Amniotic stem cell (primary cell): Measurements from ENCODE around the gene NT5DC1.

Source experiments
- DNase-seq: peaks from one replicate; lab custom pipeline; 2025; lab: John Stamatoyannopoulos, UW

The NT5DC1 gene

GRCh38 chr6:116239856-116240255 lies 139.2 kb downstream of the NT5DC1 start:
- DNase-seq, result no peak

- DNase-seq, result no peak
Observed at GRCh38 chr6:116244284-116244683, 143.6 kb downstream of the NT5DC1 start.

- DNase-seq, result peak; percentile 50
Observed at GRCh38 chr6:116246089-116246488, 145.4 kb downstream of the NT5DC1 start.

DNA sequence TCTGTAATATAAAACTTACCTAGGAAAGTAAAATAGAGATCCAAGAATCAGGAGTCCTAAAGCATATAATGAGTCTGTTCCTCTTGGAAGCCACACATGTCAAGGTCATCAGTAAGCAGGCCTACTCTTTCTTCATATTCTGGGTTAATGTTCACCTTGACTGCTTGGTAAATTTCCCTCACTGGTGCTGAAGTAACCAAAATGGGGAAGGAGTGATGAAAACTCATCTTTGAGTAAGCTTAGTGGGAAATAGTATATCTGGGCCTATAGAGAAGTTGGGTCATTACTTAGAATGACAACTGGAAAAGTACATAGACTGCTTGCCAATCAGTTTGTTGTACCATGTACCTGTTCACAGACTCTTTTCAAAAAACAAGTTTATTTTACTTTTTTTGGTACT lies 146.6 kb downstream of the NT5DC1 start:
- no peak for DNase-seq

DNA sequence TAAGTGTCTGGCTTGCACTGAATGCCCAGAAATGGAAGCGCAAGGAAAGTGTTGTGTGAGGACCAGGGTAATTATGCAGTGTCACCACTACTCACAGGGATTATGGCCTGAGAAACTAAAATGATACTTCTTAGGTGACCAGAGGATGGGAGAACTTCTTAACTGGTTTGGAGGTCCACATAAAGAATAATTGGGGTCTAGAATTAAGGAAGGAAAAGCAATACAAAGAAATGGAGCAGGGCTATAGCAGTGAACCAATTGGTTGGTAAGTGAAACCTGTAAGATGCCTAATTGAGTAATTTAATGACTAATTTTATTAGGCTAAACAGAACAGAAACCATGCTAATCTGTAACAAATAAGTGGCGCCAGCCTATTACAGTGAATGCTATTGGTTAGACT lies 147.9 kb downstream of the NT5DC1 start:
- DNase-seq, result no peak

DNA sequence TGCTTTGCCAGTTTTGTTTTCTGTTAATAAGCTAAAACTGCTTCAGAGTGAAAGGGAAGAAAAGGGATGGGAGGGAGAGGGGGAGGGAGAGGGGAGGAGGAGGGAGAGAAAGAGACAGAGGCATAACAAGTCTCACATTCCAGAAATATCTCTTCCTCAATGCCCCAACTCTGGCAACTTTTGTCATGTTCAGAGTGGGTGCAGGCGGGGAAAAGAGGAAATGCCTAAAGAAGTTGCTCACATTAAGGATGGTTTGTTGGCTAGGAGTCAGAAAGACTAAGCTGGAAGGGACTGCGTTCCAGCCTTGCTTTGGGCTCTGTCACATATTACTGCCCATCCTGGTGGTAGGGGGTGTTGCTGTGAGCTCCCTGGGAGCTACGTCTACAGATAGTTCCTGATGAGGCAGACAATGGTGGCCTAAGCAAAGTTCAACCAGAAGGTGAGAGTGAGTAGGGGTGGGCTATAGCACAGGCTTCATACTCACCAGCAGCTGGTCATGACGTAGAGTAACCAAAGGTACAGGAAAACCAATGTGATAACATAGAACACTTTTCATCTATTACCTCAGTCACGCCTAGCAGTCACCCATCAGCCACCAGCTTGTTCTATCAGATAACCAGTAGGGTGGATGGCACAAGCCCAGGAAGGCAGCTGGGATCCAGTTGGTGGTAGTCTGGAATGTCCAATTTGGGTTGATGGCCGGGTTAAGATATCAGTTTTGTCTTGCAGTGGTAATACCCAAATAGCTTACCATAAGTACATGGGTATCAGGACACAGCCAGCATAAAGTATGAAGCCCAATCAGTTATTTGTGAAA lies 151.1 kb downstream of the NT5DC1 start:
- peak; percentile 68 for DNase-seq

- DNase-seq, result no peak
Observed at GRCh38 chr6:116253188-116253504, 152.5 kb downstream of the NT5DC1 start.

DNA sequence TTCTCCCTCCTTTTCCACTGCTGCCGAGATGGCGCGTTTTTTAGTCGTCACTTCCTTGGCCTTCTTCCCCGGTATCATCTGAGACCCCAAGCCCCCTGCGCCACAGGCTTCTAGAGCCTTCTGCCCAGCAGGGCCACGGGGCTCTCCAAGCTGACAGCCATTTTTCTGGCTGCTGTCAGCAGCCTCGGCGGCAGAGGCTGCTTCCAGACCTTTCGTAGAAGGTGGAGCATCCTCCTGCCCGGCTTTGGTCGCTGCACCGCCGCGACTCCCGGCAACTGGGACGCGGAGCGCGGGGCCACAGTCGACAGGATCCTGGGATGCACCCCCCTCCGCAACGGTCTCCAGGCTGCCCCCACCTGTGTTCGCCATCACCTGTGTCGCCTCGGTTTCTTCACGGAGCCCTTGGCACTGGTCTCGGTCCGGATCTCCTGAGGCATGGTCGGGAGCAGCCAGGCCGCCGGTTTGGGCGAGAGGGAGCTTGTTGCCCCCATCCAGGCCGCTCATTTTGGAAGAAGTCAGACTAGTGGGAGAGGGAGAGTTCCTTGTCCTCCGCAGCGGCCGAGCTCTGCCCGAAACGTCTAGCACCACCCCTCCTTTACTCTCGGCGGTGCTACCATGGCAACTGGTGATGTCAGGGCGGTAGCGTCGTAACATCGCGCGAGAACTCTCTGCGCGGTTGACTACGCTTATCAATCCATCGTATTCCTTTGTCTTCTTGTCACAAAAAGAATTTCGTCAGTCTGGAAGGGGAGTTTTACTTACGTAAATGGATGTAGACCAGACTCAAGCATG lies 153.0 kb downstream of the NT5DC1 start, which contains the start of gene TSPYL4:
TSS of gene TSPYL4 (minus strand) at position 571 of the 792 bp plus-strand sequence. CDS start at position 504, 67 bp downstream.
- DNase-seq, result peak; percentile 94

DNA sequence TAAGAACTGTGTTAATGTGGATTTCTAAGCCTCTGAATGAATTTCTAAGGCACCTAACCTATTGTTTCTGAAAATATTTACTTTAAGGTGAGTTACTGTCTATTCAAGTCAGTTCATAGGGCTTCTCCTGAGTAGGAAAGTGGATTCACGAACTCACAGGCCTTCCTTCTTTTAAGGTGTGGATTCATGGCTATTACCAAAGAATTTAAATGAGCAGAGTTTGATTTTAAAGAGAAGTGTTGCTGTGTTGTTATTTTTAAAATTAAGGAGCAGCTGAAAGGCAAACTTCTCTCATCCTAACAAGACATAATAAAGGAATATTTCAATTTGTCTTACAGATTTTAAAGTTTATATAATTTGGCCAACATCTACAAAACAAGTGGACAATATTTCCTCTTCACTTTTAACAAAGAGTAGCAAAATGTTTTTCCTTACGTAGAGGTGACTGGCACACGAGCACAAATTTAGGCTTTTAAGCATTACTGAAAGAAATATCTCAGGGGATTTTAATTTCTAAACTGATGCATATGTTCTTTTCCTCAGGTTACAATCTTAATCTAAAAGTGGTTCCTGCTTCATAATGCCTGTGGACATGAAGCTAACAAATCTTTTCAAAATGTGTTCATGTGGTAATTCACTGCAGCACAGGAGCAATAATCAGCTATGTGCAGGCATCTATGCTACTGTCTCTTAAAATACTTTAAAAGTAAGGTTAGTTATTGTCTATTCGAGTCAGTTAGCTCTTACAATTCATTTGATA lies 153.8 kb downstream of the NT5DC1 start:
- DNase-seq, result no peak

DNA sequence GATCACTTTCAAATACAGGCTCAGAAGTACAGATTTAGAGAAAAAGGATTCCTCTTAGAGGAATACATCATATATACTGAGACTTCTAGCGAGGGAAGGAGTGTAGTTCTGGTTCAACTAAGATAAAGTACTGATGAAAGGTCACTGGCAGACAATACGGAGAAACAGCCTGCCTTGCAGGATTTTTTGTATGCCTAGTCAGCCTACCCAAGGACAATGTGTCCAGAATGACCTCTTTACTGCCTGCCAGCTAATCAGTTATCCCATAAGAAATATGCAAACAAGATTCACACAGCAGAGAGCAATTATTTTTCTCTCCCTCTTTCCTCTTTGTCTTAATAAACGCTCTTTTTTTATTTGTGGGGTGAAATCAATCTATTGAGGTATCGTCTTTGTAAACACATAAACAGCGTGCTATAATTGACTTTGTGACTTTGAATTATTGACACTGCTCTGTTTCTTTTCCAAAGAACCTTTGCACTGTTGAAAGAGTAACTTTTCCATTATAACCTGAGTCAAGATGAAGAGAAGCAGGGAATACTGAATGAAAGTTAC lies 154.7 kb downstream of the NT5DC1 start:
- DNase-seq, result no peak

DNA sequence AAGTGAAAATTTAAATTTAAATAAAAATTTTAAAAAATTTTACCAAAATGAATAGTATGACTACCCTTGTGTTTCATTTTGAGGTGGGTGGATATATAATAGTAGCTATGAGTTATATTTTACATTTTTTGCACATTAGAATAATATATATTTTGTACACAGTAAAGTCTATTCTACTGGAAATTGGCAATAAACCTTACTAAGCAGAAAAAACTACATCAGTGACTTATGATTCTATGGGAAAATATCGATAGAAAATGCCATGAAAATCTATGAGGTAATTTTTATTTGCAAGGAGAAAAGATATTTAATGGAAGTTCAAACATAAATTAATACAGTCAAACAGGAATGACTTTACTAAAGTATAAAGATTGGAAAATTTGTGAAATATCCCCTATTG lies 156.0 kb downstream of the NT5DC1 start:
- no peak for DNase-seq

GRCh38 chr6:116258520-116258919 lies 157.9 kb downstream of the NT5DC1 start:
- no peak for DNase-seq

DNA sequence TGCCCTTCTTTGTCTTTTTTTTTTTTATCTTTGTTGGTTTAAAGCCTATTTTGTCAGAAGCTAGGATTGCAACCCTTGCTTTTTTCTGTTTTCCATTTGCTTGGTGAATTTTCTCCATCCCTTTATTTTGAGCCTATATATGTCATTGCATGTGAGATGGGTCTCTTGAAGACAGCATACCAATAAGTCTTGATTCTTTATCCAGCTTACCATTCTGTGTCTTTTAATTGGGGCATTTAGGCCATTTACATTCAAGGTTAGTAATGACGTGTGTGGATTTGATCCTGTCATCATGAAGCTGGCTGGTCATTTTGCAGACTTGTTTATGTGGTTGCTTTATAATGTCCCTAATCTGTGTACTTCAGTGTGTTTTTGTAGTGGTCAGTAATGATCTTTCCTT lies 162.7 kb downstream of the NT5DC1 start:
- DNase-seq, result no peak

GRCh38 chr6:116265041-116265829 lies 164.6 kb downstream of the NT5DC1 start:
- no peak for DNase-seq

- DNase-seq, result peak; percentile 7
Observed at GRCh38 chr6:116266803-116267202, 166.2 kb downstream of the NT5DC1 start.

- no peak for DNase-seq
Observed at GRCh38 chr6:116267836-116268588, 167.4 kb downstream of the NT5DC1 start.

GRCh38 chr6:116268589-116269293 lies 168.1 kb downstream of the NT5DC1 start:
- peak; percentile 67 for DNase-seq

DNA sequence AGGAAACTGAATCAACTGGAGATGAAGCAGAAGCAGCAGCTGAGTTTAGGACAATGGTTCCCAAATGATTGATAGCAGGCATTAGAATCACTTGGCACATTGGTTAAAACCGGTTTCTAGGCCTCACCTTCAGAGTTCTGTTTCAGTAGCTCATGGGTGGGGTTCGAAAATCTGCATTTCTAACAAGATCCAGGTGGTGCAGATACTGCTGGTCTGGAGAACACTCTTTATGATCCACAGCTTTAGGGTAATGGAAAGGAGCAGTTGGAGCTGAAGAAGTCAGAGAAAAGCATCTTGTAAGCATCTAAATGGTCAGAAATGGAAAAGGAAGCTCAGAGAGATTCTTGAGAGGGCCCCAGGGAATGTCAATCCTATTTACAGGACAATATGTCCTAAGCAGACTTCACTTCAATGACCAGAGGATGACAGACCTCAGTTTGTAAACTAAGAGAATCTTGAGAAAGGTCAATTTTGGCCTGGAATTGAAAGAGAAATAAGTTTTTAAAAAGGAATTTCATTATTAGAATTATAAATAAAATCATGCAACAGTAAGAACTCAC lies 170.6 kb downstream of the NT5DC1 start:
- DNase-seq, result no peak

DNA sequence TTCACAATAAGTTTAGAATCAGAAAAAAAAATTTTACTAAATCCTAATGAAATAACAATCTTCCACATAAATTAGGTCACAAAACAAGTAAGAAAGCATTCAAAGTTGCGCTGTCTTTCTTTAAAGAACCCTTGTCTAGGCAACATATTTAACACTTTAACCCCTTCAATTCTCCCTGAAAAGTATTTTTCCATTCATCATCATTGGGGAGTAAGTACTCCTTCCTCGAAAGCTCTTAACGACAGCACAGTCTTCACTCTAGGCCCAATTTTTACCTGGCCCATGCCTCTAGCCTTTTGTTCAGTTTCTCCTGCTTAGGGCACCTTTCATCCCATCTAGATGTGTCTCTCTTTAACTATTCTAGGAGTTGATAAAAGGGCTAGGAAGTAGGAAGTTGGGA lies 176.5 kb downstream of the NT5DC1 start:
- DNase-seq, result no peak

DNA sequence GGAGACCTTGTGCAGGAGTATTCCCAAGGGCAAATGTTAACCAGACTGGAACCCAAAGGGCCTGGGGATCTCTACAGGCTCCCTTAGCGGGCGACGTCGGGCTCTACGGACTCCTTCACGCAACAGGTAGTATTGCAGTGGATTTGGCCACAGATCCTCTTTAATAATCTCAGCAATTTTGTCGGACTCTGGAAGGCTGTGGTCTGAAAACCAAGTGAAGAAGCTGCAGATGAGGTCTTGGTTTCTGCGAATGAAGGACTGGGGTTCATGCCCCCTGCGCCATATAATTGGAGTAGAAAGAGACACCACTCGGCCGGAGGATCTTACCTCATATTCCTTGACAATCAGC lies 177.8 kb downstream of the NT5DC1 start:
- no peak for DNase-seq
